OCI-M1 (cell line): ENCODE data around the gene SEMA3B.
A peak's percentile ranks its signal among the peaks of the same experiment; 100 is the strongest.
"Not testable (repeated sequence)": the region's sequence is repeated elsewhere in the genome, so short reads cannot be mapped to it uniquely, and the experiment has no call there.

ENCODE experiments used
- DNase-seq: peaks from one replicate; lab custom pipeline; 2025; lab: John Stamatoyannopoulos, UW

Gene SEMA3B

DNA sequence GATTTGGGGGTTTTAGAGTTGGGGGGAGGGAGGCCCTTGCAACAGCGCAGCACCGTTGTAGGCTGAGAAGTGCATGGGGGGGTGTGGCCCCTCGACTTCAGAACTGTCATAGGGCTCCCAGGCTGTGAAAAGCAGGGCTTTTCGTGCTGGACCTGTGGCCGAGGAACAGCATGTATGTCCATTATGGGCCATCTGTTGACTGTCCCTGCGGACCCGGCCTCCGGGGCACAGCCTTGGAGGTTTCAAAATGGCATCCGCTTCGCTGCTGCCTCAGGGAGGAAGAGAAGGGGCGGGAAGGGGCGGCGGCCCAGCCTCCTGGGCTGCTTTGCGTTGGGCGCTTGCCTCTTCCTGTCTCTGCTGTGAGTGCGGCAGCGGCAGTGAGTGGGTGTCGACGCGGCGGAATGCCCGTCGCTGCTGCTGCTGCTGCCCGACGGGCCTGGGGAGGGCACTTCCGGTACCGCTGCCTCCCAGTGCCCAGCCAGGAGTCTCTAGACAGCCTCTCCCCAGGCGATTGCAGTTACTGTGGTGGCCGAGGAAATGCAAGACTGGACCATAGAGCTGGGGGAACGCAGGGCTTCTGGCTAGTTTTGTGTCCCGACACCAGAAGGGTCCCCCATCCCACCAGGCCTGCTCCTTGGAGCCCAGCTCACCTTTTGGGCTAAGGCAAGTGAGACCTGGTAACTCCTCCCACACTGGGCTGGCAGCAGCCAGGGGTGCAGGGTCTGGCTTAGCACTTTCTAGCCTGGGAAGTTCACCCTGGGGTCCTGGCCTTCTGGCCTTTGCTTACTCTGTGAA is 31.0 kb upstream of the SEMA3B start:
- peak; percentile 70 for DNase-seq

- DNase-seq = no peak
Observed at GRCh38 chr3:50238549-50239026, 30.4 kb upstream of the SEMA3B start.

DNA sequence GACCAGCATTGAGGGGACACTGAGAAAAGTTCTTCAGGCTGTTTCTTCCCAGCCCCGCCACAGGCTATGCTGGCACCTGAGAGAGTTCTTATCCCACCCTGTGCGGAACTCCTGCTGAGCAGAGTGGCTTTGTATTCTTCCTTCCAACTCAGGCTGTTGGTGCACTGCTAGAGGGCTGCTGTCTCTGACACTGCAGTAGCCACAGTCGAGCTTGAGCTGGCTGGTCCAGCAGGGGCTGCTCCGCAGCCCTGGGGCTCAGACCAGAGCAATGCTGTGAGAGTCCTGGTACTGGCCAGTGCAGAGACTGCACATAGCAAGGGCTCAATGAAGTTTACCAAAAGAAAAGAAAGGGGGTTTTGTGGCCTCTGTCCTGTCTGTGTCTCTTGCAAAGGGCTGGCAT is 29.3 kb upstream of the SEMA3B start:
- no peak for DNase-seq

- DNase-seq = no peak
Observed at GRCh38 chr3:50241163-50241562, 27.8 kb upstream of the SEMA3B start.

DNA sequence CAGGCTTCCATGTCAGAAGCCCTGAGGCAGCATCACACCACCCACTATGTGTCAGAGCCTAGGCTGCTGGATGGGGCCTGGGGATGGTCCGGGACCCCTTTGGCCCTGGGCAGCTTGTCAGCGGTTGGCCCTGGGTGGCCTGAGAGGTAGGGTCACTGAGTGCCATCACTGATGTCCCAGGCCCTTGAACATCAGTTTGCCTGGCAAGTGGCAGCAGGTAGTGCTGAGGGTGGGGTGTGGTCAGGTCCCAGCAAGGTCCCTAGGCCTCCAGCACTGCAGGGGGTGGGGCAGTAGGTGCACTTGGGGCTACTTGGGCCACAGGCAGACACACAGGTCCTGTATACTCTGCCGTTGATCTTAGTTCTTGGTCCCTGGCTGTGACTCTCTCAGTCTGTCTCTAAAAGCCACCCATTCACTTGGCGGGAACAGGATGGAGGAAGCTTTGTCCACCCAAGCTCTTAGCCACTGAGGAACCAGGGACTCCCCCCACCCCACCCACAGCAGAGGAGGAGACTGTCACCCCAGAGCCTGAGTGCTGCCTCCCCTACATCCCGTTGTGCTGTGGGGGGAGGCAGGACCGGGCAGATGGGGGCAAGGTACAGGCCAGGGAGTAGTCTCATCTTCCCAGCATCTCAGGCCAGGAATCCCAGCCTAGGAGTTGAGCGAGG is 27.1 kb upstream of the SEMA3B start:
- DNase-seq = no peak

GRCh38 chr3:50242381-50242770 is 26.6 kb upstream of the SEMA3B start:
- no peak for DNase-seq

DNA sequence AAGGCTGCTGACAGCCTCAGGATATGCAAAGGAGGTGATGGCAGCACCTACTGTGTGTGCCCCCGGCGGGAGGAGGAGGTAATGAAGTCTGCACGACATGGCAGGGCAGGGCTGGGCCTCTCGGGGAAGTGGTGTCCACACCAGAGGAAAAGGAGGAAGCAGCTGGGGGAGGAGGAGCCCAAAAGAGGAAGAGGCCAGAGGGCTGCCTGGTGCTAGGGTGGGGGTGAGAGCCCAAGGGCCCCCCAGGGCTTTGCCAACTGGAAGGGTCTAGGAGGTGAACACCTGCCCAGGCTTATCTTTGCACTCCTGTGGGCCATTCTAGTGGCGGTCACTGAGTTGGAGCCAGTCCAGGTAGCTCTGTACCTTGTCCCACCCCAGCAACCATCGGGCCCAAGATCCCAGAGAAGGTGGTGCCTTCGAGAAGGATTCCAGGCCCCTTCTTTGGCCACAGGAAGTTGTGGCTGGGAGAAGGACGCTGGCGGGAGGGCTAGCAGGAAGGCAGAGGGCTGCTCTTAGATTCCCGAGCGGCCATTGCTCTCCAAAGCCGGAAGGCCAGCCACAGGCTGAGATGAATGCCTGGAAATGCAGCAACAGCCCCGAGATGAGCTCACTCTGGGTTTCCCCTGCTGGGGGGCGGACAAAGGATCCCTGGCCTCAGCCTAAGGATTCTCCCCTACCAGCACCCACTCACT is 25.9 kb upstream of the SEMA3B start:
- peak; percentile 85 for DNase-seq

- no peak for DNase-seq
Observed at GRCh38 chr3:50243543-50243895, 25.4 kb upstream of the SEMA3B start.

GRCh38 chr3:50244813-50245212 is 24.1 kb upstream of the SEMA3B start:
- DNase-seq = not testable (repeated sequence)

- no peak for DNase-seq
Observed at GRCh38 chr3:50245251-50245745, 23.6 kb upstream of the SEMA3B start.

DNA sequence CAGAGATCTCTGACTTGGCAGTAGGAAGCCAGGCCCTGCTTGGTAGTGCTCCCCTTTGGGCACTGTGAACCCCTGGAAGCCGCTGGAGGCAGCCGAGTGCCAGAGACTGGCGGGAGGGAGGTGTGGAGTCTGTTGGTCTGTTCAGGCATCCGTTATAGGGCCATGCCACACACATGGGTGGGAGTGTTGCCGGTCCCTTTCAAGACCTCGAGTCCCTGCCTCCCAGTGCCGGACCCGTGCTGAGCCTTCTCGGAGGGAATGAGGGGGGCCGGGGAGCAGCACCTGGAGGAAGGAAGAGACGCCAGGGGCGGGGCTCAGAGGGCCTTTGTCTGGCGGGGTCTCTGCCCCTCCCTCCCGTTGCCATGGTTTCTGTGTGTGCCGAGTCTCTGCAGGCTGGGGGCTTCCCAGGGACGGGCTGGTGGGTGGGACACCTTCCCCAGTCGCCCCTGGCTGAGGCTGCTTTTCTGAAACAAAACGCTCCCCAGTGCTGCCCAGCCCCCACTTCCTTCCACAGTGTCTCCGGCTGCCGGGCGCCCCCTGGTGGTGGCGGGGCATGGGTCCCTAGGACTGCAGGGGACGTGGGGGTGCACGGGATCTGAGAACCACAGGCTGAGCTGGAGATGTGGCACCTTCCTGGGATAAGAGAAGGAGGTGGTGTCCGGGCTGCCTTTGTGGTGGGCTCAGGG is 23.0 kb upstream of the SEMA3B start:
- DNase-seq = peak; percentile 89

DNA sequence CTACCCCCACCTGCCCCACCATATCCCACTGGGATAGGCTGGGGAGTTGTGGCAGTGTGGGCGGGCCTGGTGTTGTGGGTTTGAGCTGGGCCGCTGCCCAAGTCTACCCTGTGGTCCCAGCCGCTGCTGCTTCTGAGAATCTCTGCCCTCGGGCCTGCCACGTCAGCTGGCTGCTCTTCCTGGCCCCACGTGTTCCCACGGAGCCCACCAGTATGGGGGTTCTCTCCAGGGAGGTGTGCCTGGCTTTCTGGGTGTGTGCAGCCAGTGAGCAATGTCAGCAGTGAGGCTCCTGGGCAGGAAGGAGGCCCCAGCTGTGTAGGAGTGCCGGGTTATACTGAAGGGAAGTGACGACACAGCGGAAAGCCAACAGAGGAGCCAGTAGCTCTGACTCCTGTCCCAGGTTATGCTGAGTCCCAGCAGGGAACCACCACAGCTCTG is 22.4 kb upstream of the SEMA3B start:
- DNase-seq = peak; percentile 85

DNA sequence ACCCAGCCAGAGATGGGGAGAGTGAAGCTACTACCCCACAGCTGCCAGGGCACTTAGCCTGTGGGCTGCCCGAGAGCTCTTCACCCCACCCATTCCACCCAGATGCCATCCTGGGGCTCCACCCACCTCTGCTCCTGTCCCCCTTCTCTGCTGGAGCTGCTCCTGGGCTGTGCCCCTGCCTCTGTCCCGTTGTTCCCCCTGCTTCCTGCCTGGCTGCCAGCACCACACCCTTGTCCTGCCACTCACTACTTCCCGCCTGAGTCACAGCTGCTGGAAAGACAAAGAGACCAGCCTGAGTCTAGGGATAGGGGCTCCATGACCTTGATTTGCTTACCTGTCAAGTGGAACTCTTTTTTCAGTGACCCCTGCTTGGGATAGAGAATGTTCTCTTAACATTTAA is 20.6 kb upstream of the SEMA3B start:
- DNase-seq = no peak

DNA sequence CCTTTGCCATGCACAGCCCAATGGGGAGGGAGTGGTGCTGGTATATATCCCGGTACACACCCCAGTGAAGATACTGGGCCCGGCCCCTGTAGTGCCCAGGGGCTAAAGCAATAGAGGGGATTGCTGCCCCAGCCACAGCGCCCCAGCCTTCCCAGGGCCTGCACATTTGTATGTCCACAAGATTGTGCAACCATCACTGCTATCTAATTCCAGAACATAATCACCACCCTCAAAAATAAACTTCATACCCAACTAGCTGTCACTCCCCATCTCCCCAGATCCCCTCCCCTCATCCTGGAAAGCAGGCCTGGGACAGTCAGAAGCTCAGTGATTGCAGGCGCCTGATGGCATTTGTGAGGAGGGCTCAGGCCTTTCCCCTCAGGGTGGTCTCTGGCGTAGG is 19.5 kb upstream of the SEMA3B start:
- DNase-seq = no peak

DNA sequence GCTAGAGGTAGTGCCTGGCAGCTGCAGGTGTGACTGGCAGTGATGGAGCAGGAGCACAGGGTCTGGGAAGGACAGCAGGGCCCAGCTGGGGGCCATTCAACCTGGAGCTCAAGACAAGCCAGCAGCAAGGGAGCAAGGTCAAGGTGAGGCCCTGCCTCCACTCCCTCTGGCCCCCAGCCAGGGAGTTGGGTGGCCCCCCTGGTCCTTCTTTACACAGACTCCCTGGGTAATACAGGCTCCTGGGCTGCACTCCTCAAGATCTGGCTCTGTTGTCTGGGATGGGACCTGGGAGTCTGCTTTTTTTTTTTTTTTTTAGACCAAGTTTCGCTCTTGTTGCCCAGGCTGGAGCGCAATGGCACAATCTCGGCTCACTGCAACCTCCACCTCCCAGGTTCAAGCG is 18.4 kb upstream of the SEMA3B start:
- DNase-seq = no peak

DNA sequence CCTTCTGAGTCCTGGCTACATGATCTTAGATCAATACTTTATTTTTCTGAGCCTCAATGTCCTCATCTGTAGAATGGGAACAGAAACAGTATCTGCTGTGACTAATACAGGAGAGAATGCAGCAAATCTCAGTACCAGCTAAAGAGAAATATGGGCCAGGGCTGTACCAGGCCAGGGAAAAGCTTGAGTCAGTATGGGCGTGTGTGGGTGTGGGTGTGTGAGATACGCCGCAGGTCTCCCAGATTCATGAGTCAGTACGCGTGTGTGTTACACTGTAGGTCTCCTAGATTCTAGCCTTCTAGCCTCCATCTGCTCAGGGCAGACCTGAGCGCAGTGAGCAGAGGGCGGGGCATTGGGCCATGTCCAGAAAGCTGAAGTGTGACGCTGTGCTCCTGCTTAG is 17.7 kb upstream of the SEMA3B start:
- no peak for DNase-seq

DNA sequence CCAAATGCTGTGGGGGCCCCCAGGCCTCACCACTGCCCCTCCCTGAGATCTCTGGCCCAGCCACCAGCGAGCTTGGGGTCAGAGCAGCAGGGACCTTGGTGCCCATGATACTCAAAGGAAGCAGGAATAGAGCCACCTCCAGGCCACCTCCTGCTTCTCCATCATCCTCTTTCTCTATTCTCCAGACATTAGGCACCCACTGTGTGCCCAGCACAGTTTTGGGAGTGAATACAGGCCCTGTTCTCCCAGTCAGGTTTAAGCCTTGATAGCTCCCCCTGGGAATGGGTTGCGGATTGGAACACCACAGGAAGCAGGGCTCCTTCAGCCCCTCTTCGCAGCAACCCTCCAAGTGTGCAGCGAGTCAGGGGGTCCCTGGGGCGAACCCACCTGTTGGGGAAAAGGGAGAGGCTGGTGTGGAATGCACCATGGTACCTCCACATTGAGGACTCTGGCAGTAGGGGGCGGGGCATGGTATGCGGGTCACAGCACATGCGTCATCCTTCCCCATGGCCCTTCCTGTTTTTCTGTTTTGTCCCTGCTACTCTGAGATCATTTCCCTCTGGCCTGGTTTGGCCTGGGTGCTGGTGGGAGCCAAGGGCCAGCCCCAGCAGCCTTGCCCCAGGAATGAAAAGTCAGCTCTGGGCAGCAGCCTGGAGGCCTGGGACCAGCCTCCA is 14.2 kb upstream of the SEMA3B start:
- no peak for DNase-seq

DNA sequence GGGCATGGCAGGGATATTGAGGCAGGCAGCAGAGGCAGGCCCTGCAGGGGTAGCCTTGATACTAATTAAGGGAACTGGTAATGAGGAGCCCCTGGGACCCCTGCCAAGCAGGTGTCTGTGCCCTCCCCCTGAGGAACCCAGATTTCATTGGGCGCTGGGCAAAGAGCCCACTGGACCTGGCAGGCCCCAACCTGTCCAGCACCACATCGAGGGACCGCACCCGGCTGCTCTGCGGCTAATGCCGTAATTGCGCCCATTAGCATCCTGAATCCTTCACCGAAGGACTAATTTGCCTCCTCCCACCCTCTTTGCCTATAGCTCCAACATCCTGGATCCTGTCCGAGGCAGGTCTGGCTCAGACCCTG is 13.7 kb upstream of the SEMA3B start:
- no peak for DNase-seq

DNA sequence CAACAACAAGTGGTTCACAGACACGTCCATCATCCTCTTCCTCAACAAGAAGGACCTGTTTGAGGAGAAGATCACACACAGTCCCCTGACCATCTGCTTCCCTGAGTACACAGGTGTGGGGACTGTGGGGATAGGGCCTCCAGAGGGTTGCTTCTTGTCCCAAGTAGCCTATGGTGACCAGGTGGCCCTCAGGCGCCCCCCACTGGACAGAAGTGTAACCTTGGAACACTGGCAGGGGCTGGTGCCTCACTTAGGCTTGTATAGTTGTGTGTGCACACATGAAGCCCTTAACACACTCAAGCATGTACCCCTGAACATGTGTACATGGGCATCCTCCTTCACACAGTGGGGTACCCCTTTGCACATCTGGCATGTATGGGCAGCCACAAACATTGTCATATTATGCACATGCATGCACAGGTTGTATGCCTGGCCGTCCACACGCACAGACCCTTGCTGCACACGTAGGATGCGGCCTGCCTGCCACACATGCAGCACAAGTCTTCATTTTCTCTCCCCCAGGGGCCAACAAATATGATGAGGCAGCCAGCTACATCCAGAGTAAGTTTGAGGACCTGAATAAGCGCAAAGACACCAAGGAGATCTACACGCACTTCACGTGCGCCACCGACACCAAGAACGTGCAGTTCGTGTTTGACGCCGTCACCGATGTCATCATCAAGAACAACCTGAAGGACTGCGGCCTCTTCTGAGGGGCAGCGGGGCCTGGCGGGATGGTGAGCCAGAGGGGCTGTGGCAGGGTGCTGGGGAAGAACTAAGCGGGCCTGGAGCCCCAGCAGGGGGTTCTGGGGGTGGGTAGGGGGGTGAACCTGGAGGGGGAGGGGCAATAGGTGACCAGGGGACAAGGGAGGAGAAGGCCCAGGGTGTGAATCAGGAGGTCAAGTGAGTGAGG is 11.7 kb upstream of the SEMA3B start:
- DNase-seq = peak; percentile 56

DNA sequence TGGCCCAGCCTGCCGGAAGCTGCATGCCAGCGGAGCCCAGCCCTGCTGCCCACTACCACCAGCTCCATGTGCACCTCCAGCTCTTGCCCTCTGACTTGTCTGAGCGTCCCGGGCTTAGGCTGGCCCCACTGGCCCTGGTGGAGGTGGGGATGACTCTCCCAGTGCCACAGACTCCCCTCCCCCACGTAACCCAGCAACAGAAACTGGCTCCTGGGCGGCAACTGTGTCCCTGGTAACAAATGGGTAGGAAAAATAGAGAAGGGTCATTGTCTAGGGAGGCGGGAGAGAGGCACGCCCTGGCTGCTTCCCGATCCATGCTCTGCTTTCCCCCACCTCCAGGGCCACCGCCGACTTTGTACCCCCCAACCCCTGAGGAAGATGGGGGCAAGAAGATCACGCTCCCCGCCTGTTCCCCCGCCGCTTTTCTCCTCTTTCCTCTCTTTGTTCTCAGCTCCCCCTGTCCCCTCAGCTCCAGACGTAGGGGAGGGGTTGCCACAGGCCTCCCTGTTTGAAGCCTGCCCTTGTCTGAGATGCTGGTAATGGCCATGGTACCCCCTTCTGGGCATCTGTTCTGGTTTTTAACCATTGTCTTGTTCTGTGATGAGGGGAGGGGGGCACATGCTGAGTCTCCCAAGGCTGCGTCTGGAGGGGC is 10.8 kb upstream of the SEMA3B start:
- no peak for DNase-seq
